GM12878 (cell line): ENCODE results near the gene GSTP1. TPM values are rescaled to one million over a fixed set of nuclear protein-coding genes. Genes with fewer than 3 reads are reported as not detected.

Source experiments
- ATAC-seq: fragments of 200-7000 bp; cut with Tn5 transposase; 3 replicates; pipeline ENCODE4 v1.9.1; 2020; ENCODE audit warnings: mild to moderate bottlenecking, moderate library complexity
- BruUV-seq: library from RNA; stranded (reverse); fragments of 400-500 nt; replicated peaks from 2 replicates; lab custom pipeline; 2021; lab: Mats Ljungman, UMichigan
- CTCF ChIA-PET: fragments of 300-600 bp; sonication (Branson Sonifier 250); formaldehyde crosslinking; extraction: SDS; loops from one replicate; lab custom pipeline; 2021; ENCODE audit warnings: inconsistent platforms; lab: Yijun Ruan, JAX
- POLR2A ChIA-PET: fragments of 350-600 bp; formaldehyde crosslinking; extraction: SDS; loops from one replicate; lab custom pipeline; 2021; ENCODE audit warnings: inconsistent platforms; lab: Charles Lee
- RAD21 ChIA-PET: fragments of 300-600 bp; sonication (Branson Sonifier 250); formaldehyde crosslinking; loops from one replicate; lab custom pipeline; 2023; ENCODE audit warnings: antibody characterized with exemption; ENCODE audit not compliant: unreplicated experiment; lab: Charles Lee
- SMC1A ChIA-PET: fragments of 300-600 bp; sonication (Branson Sonifier 250); formaldehyde crosslinking; loops from one replicate; lab custom pipeline; 2023; ENCODE audit not compliant: unreplicated experiment, uncharacterized antibody; lab: Charles Lee
- DNase-seq: peaks from one replicate; pipeline ENCODE4 v3.0.0-alpha.2; 2011; ENCODE audit warnings: low read depth, low spot score
- FAIRE-seq: peaks from 3 replicates; lab custom pipeline; 2011; peaks lifted over from hg19 to GRCh38; lab: Jason Lieb, UNC
- H2AFZ ChIP-seq: 2 replicates; pipeline ENCODE4 v1.6.0; 2011; ENCODE audit warnings: low read depth, low read length, control low read depth; ENCODE audit not compliant: control insufficient read depth
- H3K27ac ChIP-seq: 2 replicates; pipeline ENCODE4 v1.5.1; 2011; ENCODE audit warnings: control low read depth; ENCODE audit not compliant: control insufficient read depth, insufficient read depth
- H3K27me3 ChIP-seq, 2 experiments: replicated peaks in 1 of 2; 2 replicates each; pipeline versions ENCODE4 v1.6.0 to v1.6.1; 2011; ENCODE audit warnings: low read length in 1 of 2; ENCODE audit not compliant: control insufficient read depth in 2 of 2, insufficient read depth in 2 of 2
- H3K36me3 ChIP-seq, 2 experiments: 2 replicates each; pipeline ENCODE4 v1.5.1; 2011; ENCODE audit warnings: low read length in 1 of 2; ENCODE audit not compliant: control insufficient read depth in 2 of 2, insufficient read depth in 2 of 2
- H3K4me1 ChIP-seq: 2 replicates; pipeline ENCODE4 v1.6.1; 2011; ENCODE audit warnings: mild to moderate bottlenecking, low read length, moderate library complexity, mixed read lengths; ENCODE audit not compliant: control insufficient read depth, insufficient read depth
- H3K4me2 ChIP-seq: 2 replicates; pipeline ENCODE4 v1.6.0; 2011; ENCODE audit warnings: control low read depth; ENCODE audit not compliant: control insufficient read depth, insufficient read depth
- H3K4me3 ChIP-seq: fragments of 200-600 bp; sonication (generic); 2 replicates; pipeline ENCODE4 v1.5.1; 2016
- H3K79me2 ChIP-seq: 2 replicates; pipeline ENCODE4 v1.6.0; 2011; ENCODE audit warnings: low read length; ENCODE audit not compliant: control insufficient read depth, insufficient read depth
- H3K9ac ChIP-seq: 2 replicates; pipeline ENCODE4 v1.8.0; 2011; ENCODE audit warnings: low read length, control low read depth, mixed read lengths; ENCODE audit not compliant: control insufficient read depth, insufficient read depth
- H3K9me3 ChIP-seq: replicated peaks from 3 replicates; pipeline ENCODE4 v1.5.1; 2011; ENCODE audit warnings: mild to moderate bottlenecking, low read length; ENCODE audit not compliant: control insufficient read depth, insufficient read depth
- H4K20me1 ChIP-seq: 2 replicates; pipeline ENCODE4 v1.6.0; 2011; ENCODE audit not compliant: control insufficient read depth, insufficient read depth
- CHD2 ChIP-seq: IDR thresholded peaks from 2 replicates; pipeline ENCODE4 v1.6.1; 2011; ENCODE audit warnings: low read depth, low read length, improper control_type of control experiment, borderline replicate concordance
- HDGF ChIP-seq: fragments of 450-650 bp; IDR thresholded peaks from 2 replicates; pipeline ENCODE4 v1.6.1; 2016; ENCODE audit warnings: antibody characterized with exemption
- MXI1 ChIP-seq: fragments of 150-350 bp; IDR thresholded peaks from 2 replicates; pipeline ENCODE4 v1.6.1; 2011; ENCODE audit warnings: low read depth, mild to moderate bottlenecking, inconsistent platforms, low read length, improper control_type of control experiment
- NR2C1 ChIP-seq: fragments of 450-650 bp; IDR thresholded peaks from 2 replicates; pipeline ENCODE4 v1.6.1; 2017; ENCODE audit warnings: antibody characterized with exemption, mild to moderate bottlenecking, moderate library complexity
- PAX8 ChIP-seq: fragments of 450-650 bp; IDR thresholded peaks from 2 replicates; pipeline ENCODE4 v1.6.1; 2017; ENCODE audit warnings: mild to moderate bottlenecking, moderate library complexity
- POLR2AphosphoS2 ChIP-seq: IDR thresholded peaks from 2 replicates; pipeline ENCODE4 v1.6.1; 2011; ENCODE audit warnings: low read depth, mild to moderate bottlenecking, low read length, improper control_type of control experiment, moderate library complexity
- SIN3A ChIP-seq: IDR thresholded peaks from 2 replicates; pipeline ENCODE4 v1.6.1; 2012; ENCODE audit warnings: low read depth, low read length, improper control_type of control experiment
- SIX5 ChIP-seq: IDR thresholded peaks from 2 replicates; pipeline ENCODE4 v1.6.1; 2011; ENCODE audit warnings: mild to moderate bottlenecking, low read depth, low read length, moderate library complexity; ENCODE audit not compliant: severe bottlenecking
- SRF ChIP-seq, 2 experiments: IDR thresholded peaks; 2 replicates each; pipeline ENCODE4 v1.6.1; 2011; ENCODE audit warnings: low read depth in 2 of 2, low read length in 2 of 2, mild to moderate bottlenecking in 1 of 2, moderate library complexity in 1 of 2
- WRNIP1 ChIP-seq: IDR thresholded peaks from 2 replicates; pipeline ENCODE4 v1.6.1; 2011; ENCODE audit warnings: low read depth, low read length, improper control_type of control experiment, borderline replicate concordance
- WGBS: methylation state at CpG from one replicate; pipeline ENCODE4 v1.1.6; 2016; ENCODE audit warnings: low lambda C conversion rate; ENCODE audit not compliant: insufficient replicate concordance, insufficient coverage; ENCODE audit errors: missing lambda C conversion rate; 5-methylcytosine and 5-hydroxymethylcytosine counted together
- in situ Hi-C: fragments of 300-500 bp; cut with MboI; formaldehyde crosslinking; loops from 9 replicates; pipeline ENCODE4 v1.14.3; 2018; ENCODE audit warnings: mixed read lengths
- intact Hi-C: fragments of 100-400 bp; cut with micrococcal nuclease; formaldehyde crosslinking; loops from one replicate; pipeline ENCODE4 v1.14.2; 2022; ENCODE audit not compliant: unreplicated experiment
- polyA plus RNA-seq, 11 experiments: library from polyadenylated mRNA; depleted of rRNA in 4 of 11; unstranded in 6 of 11; stranded (reverse) in 5 of 11; fragments of >200 nt; fragmentation: Nextera tagmentation in 4 of 11; fragmentation: Illumina TruSeq in 1 of 11; extraction: Ambion mirVana in 4 of 11; extraction: Trizol in 1 of 11; gene quantifications; 1 replicate in 1 of 11; 2 replicates in 10 of 11; pipeline versions ENCODE4 v1.2.1 to v1.2.3, GENCODE V29; 2011 to 2016; ENCODE audit warnings: inconsistent platforms in 2 of 11, missing spikeins in 2 of 11, low read depth in 1 of 11
- total RNA-seq, 4 experiments: library from RNA; depleted of rRNA in 3 of 4; stranded (reverse); fragments of >200 nt in 3 of 4; fragmentation: Illumina TruSeq in 1 of 4; extraction: Trizol in 1 of 4; gene quantifications; 2 replicates each; pipeline versions ENCODE4 v1.2.1 to v1.2.3, GENCODE V29; 2013 to 2021
- TF ChIP-seq, protein P1 (sequence below): fragments of 450-650 bp; IDR thresholded peaks from 2 replicates; pipeline ENCODE4 v1.6.1; 2017; ENCODE audit warnings: antibody characterized with exemption, mild to moderate bottlenecking, moderate library complexity
- TF ChIP-seq, protein P2 (sequence below): IDR thresholded peaks from 2 replicates; pipeline ENCODE4 v1.6.1; 2011; ENCODE audit warnings: low read depth, low read length, improper control_type of control experiment, borderline replicate concordance

The GSTP1 gene
- total and polyA plus RNA-seq, 10 of the 15 experiments (the other 5 are each of a cell fraction or from before 2014, with no cell fraction given) = 469 to 1,788 (median 955) TPM

DNA sequence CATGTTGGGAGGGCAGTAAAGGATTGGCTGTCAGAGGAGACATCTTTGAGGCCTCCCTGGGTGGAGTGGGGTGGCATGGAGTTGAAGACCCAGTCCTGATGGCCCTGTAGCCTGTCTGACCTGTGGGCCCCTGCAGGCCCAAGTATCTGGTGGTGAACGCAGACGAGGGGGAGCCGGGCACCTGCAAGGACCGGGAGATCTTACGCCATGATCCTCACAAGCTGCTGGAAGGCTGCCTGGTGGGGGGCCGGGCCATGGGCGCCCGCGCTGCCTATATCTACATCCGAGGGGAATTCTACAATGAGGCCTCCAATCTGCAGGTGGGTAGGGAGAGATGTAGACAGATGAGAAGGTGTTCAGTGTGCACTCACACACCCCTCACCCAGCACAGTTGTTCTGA, 25.7 kb downstream of the GSTP1 start (continued):
- no peak for TF ChIP-seq SIX5
- no peak for TF ChIP-seq HDGF
- no peak for TF ChIP-seq MXI1
- TF ChIP-seq, all 136 proteins: peak for 0

DNA sequence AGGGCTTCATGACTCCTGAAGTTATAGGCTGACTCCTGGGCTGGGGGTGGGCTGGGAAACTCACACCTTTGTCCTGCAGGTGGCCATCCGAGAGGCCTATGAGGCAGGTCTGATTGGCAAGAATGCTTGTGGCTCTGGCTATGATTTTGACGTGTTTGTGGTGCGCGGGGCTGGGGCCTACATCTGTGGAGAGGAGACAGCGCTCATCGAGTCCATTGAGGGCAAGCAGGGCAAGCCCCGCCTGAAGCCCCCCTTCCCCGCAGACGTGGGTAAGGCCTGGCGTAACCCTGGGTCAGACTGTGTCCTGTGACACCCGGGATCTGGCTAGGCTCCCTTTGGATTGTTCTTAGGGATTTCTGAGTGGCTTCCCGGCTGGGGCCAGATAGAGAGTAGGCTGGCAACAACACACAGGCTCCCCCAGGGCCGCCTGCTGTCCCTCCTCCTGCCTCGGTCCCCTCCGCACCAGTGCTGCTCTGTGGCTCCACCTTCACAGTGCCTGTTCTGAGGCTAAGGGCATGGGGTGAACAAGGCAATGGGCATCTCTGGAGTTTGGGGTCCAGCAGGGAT, 26.8 kb downstream of the GSTP1 start:
- H3K79me2 ChIP-seq = peaks cover 16% of the 10 kb centered on the region
- intact Hi-C loops = loop anchor here (5.0 kb wide), 1 partner anchor 38 kb away; no protein-coding TSS in a partner anchor
- FAIRE-seq = no peak
- no peak for TF ChIP-seq POLR2AphosphoS2
- TF ChIP-seq NR2C1 = no peak
- TF ChIP-seq, all 136 proteins: peak for 0
- Histone ChIP-seq H3K9ac (no peak overlapping the region), H4K20me1 (no peaks in the 10 kb centered on the region), H2AFZ (no peak overlapping the region), H3K36me3 (peaks cover 11 to 22% of the 10 kb centered on the region in 2 experiments; a peak in 3 of 4 replicates), H3K27ac (no peak overlapping the region), H3K4me1 (peaks cover 34% of the 10 kb centered on the region), H3K4me2 (no peak overlapping the region), H3K9me3 (no peaks in the 10 kb centered on the region), H3K4me3 (no peak overlapping the region), H3K27me3 (no peaks in the 10 kb centered on the region)
- no TSS peak for BruUV-seq
- 91% methylated on average over 15 of the region's 15 CpGs for WGBS
- DNase-seq = no peak
- ChIA-PET CTCF (interaction anchor here (1.1 kb wide), 1 partner anchor 20 kb away, joined by 3 read pairs; no protein-coding TSS in a partner anchor), RAD21 (no interaction called here), SMC1A (interaction anchor here (1.4 kb wide), 1 partner anchor 23 kb away, joined by 4 read pairs; no protein-coding TSS in a partner anchor), POLR2A (no interaction called here)
- in situ Hi-C loops = no loop called here
- ATAC-seq = no peak

DNA sequence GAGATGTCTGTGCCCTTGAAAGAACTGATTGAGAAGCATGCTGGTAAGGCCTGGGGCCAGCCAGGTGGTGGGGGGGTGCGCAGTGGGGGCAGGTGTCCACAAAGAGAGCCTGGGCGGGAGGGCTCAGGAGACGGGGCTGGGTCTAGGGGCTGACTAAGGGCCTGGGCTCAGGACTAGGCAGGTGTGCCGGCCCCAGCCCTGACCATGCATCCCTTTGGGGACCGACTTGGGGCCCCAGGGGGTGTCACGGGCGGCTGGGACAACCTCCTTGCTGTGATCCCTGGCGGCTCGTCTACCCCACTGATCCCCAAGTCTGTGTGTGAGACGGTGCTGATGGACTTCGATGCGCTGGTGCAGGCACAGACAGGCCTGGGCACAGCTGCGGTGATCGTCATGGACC, 27.6 kb downstream of the GSTP1 start:
- Histone ChIP-seq H3K36me3 (peaks cover 11 to 22% of the 10 kb centered on the region in 2 experiments; a peak in 3 of 4 replicates), H3K4me3 (no peak overlapping the region), H3K9ac (no peak overlapping the region), H4K20me1 (no peaks in the 10 kb centered on the region), H3K27me3 (no peaks in the 10 kb centered on the region), H3K79me2 (peaks cover 16% of the 10 kb centered on the region), H3K9me3 (no peaks in the 10 kb centered on the region), H3K4me2 (no peak overlapping the region), H2AFZ (no peak overlapping the region), H3K27ac (no peak overlapping the region), H3K4me1 (peaks cover 34% of the 10 kb centered on the region)
- DNase-seq (no peak), FAIRE-seq (no peak), ATAC-seq (no peak)
- POLR2A ChIA-PET = no interaction called here
- intact Hi-C loops (loop anchor here (5.0 kb wide), 1 partner anchor 39 kb away; no protein-coding TSS in a partner anchor), in situ Hi-C loops (no loop called here)
- RAD21 ChIA-PET = no interaction called here
- no TSS peak for BruUV-seq
- SMC1A ChIA-PET = no interaction called here
- WGBS = over 99% methylated on average over 14 of the region's 14 CpGs
- CTCF ChIA-PET = no interaction called here
- TF ChIP-seq CHD2 = no peak
- TF ChIP-seq WRNIP1 = no peak
- no peak for TF ChIP-seq SRF (IDR thresholded peaks at IDR 0.05; ENCODE audit: low read depth in 2 of 2, low read length in 2 of 2)
- TF ChIP-seq, protein P1, sequence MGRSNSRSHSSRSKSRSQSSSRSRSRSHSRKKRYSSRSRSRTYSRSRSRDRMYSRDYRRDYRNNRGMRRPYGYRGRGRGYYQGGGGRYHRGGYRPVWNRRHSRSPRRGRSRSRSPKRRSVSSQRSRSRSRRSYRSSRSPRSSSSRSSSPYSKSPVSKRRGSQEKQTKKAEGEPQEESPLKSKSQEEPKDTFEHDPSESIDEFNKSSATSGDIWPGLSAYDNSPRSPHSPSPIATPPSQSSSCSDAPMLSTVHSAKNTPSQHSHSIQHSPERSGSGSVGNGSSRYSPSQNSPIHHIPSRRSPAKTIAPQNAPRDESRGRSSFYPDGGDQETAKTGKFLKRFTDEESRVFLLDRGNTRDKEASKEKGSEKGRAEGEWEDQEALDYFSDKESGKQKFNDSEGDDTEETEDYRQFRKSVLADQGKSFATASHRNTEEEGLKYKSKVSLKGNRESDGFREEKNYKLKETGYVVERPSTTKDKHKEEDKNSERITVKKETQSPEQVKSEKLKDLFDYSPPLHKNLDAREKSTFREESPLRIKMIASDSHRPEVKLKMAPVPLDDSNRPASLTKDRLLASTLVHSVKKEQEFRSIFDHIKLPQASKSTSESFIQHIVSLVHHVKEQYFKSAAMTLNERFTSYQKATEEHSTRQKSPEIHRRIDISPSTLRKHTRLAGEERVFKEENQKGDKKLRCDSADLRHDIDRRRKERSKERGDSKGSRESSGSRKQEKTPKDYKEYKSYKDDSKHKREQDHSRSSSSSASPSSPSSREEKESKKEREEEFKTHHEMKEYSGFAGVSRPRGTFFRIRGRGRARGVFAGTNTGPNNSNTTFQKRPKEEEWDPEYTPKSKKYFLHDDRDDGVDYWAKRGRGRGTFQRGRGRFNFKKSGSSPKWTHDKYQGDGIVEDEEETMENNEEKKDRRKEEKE = no peak
- TF ChIP-seq, protein P2, sequence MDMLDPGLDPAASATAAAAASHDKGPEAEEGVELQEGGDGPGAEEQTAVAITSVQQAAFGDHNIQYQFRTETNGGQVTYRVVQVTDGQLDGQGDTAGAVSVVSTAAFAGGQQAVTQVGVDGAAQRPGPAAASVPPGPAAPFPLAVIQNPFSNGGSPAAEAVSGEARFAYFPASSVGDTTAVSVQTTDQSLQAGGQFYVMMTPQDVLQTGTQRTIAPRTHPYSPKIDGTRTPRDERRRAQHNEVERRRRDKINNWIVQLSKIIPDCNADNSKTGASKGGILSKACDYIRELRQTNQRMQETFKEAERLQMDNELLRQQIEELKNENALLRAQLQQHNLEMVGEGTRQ = no peak
- no peak for TF ChIP-seq SIN3A
- TF ChIP-seq PAX8 = no peak
